ENCODE data around the gene LY86.

DNA sequence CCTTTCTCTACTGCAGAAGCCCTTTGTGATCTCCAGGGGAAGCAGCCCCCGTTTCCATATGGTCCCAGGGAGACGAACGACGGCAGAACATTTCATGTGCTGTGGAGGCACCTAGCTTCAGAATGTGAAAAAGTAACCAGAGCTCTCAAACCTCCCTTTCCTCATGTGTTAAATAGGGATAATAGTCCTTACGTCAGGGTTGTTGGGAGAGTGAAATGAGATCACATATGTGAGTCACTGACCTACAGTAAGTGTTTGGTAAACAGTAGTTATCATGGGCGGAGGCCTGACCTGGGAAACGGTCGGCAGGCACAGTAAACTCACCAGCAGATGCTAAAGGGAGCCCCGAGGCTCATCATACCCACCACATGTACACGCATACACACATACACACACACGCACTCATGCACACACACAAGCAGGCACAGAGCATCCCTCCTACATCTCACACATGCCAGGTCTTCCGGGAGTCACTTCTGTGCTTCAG is 89.7 kb downstream of the LY86 start:
- TF ChIP-seq HMG20B (CRISPR knock-in tag; IDR thresholded peaks at IDR 0.05) (no peak), TFAM (CRISPR knock-in tag; conservative IDR thresholded peaks at IDR 0.05) (no peak), EZH2 (IDR thresholded peaks at IDR 0.05; ENCODE audit: borderline replicate concordance, low read depth, low read length) (no peak), GABPA (tag; conservative IDR thresholded peaks at IDR 0.05; ENCODE audit: low read depth) (no peak), RAD21 (CRISPR knock-in tag; conservative IDR thresholded peaks at IDR 0.05 in 1 of 2, IDR thresholded peaks at IDR 0.05 in 1 of 2) (0 out of 4 replicates have a peak, but pooled peaks of 1 of the 2 experiments have one; percentile 13), ESRRA (IDR thresholded peaks at IDR 0.05; ENCODE audit: borderline replicate concordance, low read depth) (no peak), POLR2AphosphoS5 (IDR thresholded peaks at IDR 0.05; ENCODE audit: control insufficient read depth, insufficient read depth, low read depth, low read length) (no peak), TAF15 (IDR thresholded peaks at IDR 0.05; ENCODE audit: low read depth, low read length) (no peak), ATF7 (IDR thresholded peaks at IDR 0.05) (peak; percentile 93)
- TF ChIP-seq, protein P1, sequence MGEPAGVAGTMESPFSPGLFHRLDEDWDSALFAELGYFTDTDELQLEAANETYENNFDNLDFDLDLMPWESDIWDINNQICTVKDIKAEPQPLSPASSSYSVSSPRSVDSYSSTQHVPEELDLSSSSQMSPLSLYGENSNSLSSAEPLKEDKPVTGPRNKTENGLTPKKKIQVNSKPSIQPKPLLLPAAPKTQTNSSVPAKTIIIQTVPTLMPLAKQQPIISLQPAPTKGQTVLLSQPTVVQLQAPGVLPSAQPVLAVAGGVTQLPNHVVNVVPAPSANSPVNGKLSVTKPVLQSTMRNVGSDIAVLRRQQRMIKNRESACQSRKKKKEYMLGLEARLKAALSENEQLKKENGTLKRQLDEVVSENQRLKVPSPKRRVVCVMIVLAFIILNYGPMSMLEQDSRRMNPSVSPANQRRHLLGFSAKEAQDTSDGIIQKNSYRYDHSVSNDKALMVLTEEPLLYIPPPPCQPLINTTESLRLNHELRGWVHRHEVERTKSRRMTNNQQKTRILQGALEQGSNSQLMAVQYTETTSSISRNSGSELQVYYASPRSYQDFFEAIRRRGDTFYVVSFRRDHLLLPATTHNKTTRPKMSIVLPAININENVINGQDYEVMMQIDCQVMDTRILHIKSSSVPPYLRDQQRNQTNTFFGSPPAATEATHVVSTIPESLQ (CRISPR knock-in tag; IDR thresholded peaks at IDR 0.05), result no peak
- TF ChIP-seq, protein P2, sequence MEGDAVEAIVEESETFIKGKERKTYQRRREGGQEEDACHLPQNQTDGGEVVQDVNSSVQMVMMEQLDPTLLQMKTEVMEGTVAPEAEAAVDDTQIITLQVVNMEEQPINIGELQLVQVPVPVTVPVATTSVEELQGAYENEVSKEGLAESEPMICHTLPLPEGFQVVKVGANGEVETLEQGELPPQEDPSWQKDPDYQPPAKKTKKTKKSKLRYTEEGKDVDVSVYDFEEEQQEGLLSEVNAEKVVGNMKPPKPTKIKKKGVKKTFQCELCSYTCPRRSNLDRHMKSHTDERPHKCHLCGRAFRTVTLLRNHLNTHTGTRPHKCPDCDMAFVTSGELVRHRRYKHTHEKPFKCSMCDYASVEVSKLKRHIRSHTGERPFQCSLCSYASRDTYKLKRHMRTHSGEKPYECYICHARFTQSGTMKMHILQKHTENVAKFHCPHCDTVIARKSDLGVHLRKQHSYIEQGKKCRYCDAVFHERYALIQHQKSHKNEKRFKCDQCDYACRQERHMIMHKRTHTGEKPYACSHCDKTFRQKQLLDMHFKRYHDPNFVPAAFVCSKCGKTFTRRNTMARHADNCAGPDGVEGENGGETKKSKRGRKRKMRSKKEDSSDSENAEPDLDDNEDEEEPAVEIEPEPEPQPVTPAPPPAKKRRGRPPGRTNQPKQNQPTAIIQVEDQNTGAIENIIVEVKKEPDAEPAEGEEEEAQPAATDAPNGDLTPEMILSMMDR (IDR thresholded peaks at IDR 0.05 in 2 of 3, conservative IDR thresholded peaks at IDR 0.05 in 1 of 3; ENCODE audit: insufficient read depth in 2 of 3, low read depth in 1 of 3, low read length in 3 of 3), result no peak
- TF ChIP-seq, protein P3, sequence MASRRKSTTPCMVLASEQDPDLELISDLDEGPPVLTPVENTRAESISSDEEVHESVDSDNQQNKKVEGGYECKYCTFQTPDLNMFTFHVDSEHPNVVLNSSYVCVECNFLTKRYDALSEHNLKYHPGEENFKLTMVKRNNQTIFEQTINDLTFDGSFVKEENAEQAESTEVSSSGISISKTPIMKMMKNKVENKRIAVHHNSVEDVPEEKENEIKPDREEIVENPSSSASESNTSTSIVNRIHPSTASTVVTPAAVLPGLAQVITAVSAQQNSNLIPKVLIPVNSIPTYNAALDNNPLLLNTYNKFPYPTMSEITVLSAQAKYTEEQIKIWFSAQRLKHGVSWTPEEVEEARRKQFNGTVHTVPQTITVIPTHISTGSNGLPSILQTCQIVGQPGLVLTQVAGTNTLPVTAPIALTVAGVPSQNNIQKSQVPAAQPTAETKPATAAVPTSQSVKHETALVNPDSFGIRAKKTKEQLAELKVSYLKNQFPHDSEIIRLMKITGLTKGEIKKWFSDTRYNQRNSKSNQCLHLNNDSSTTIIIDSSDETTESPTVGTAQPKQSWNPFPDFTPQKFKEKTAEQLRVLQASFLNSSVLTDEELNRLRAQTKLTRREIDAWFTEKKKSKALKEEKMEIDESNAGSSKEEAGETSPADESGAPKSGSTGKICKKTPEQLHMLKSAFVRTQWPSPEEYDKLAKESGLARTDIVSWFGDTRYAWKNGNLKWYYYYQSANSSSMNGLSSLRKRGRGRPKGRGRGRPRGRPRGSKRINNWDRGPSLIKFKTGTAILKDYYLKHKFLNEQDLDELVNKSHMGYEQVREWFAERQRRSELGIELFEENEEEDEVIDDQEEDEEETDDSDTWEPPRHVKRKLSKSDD (conservative IDR thresholded peaks at IDR 0.05; ENCODE audit: low read length), result no peak
- TF ChIP-seq, protein P4, sequence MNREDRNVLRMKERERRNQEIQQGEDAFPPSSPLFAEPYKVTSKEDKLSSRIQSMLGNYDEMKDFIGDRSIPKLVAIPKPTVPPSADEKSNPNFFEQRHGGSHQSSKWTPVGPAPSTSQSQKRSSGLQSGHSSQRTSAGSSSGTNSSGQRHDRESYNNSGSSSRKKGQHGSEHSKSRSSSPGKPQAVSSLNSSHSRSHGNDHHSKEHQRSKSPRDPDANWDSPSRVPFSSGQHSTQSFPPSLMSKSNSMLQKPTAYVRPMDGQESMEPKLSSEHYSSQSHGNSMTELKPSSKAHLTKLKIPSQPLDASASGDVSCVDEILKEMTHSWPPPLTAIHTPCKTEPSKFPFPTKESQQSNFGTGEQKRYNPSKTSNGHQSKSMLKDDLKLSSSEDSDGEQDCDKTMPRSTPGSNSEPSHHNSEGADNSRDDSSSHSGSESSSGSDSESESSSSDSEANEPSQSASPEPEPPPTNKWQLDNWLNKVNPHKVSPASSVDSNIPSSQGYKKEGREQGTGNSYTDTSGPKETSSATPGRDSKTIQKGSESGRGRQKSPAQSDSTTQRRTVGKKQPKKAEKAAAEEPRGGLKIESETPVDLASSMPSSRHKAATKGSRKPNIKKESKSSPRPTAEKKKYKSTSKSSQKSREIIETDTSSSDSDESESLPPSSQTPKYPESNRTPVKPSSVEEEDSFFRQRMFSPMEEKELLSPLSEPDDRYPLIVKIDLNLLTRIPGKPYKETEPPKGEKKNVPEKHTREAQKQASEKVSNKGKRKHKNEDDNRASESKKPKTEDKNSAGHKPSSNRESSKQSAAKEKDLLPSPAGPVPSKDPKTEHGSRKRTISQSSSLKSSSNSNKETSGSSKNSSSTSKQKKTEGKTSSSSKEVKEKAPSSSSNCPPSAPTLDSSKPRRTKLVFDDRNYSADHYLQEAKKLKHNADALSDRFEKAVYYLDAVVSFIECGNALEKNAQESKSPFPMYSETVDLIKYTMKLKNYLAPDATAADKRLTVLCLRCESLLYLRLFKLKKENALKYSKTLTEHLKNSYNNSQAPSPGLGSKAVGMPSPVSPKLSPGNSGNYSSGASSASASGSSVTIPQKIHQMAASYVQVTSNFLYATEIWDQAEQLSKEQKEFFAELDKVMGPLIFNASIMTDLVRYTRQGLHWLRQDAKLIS (CRISPR knock-in tag; IDR thresholded peaks at IDR 0.05), result no peak
- TF ChIP-seq, protein P5, sequence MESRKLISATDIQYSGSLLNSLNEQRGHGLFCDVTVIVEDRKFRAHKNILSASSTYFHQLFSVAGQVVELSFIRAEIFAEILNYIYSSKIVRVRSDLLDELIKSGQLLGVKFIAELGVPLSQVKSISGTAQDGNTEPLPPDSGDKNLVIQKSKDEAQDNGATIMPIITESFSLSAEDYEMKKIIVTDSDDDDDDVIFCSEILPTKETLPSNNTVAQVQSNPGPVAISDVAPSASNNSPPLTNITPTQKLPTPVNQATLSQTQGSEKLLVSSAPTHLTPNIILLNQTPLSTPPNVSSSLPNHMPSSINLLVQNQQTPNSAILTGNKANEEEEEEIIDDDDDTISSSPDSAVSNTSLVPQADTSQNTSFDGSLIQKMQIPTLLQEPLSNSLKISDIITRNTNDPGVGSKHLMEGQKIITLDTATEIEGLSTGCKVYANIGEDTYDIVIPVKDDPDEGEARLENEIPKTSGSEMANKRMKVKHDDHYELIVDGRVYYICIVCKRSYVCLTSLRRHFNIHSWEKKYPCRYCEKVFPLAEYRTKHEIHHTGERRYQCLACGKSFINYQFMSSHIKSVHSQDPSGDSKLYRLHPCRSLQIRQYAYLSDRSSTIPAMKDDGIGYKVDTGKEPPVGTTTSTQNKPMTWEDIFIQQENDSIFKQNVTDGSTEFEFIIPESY (CRISPR knock-in tag; IDR thresholded peaks at IDR 0.05), result no peak
